Motor neuron (in vitro differentiated cells): ENCODE measurements around the gene HABP2. TPM values are rescaled to one million over a fixed set of nuclear protein-coding genes. Genes with fewer than 3 reads are reported as not detected.

Experiments
- ATAC-seq, 8 experiments: fragments of 200-7000 bp; cut with Tn5 transposase; replicated peaks in 6 of 8; 2 replicates each; pipeline ENCODE4 v1.8.0; 2021; ENCODE audit warnings: mild to moderate bottlenecking in 8 of 8, moderate library complexity in 8 of 8
- H3K27ac ChIP-seq, 2 donors: fragments of 250-450 bp; sonication (Bioruptor Pico); 2 replicates each; pipeline ENCODE4 v1.9.0; 2021; ENCODE audit warnings: antibody characterized with exemption in 2 of 2, mild to moderate bottlenecking in 2 of 2, moderate library complexity in 1 of 2
- H3K4me1 ChIP-seq, 2 donors: fragments of 250-450 bp; sonication (Bioruptor Pico); replicated peaks in 1 of 2; 2 replicates each; pipeline ENCODE4 v1.6.1; 2021; ENCODE audit warnings: antibody characterized with exemption in 2 of 2, mild to moderate bottlenecking in 2 of 2, moderate library complexity in 1 of 2
- H3K4me3 ChIP-seq, 5 donors: fragments of 250-450 bp; sonication (Bioruptor Pico); 2 replicates each; pipeline ENCODE4 v1.9.0; 2021; ENCODE audit warnings: antibody characterized with exemption in 5 of 5, mild to moderate bottlenecking in 5 of 5, moderate library complexity in 4 of 5
- WGBS, 10 experiments: fragments of 450-650 bp; shearing (Covaris generic); methylation state at CpG; one replicate each; pipeline ENCODE4 v1.0.0; 2022; 5-methylcytosine and 5-hydroxymethylcytosine counted together
- in situ Hi-C, 9 experiments: fragments of 400-800 bp; cut with MboI; loops; one replicate each; pipeline ENCODE4 v1.15.0; 2021; ENCODE audit warnings: low sequenced_read_pairs in 9 of 9, low pct_unique_long_range_greater_than_20kb in 2 of 9; ENCODE audit not compliant: unreplicated experiment in 9 of 9
- total RNA-seq, 8 experiments: library from RNA; unstranded; fragments of 300-600 nt; gene quantifications; 2 replicates each; pipeline versions ENCODE4 v1.2.3 to v1.2.4, GENCODE V29; 2022

The HABP2 gene
- total RNA-seq, 8 experiments from 2014 or later = 0.05 to 0.28 (median 0.17) TPM; not detected in 2

DNA sequence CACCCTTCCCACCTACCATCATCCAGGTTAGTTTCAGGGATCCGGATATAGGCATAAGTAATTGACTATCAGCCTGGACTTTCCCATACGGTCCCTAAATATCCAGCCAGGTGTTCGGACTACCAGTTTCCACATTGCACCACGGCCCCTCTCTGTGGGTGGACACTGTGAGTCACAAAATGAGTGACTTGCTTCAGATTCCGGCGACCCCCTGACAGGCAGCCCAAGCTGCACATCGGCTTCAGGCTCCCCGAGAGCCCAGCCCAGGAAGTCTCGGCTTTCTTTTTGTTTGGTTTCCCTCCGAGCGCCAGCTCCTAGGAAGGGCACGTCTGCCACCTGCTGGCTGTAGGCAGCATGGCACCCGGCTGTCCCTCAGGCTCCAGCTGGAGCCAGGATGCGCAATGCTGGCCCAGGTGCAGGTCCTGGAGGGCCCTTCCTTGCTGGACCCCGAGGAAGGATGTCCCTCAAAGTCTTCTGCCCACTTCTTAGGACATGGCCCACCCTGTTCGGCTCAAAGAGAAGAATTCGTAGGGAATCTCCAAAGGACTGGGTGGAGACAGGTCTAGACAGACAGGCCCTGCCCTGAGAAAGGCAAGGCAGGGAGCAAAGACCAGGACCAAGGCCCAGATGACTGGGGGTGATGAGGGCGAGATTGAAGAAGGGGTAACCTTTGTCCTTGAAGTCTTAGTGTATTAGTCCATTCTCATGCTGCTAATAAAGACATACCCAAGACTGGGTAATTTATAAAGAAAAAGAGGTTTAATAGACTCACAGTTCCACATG, 10.6 kb downstream of the HABP2 start:
- Histone ChIP-seq H3K4me3 (peak overlapping the region in 4 of 5 donors; percentile 20 to 26 (median 20)), H3K27ac (no peak overlapping the region), H3K4me1 (peaks cover 0 to 5% of the 10 kb centered on the region in 2 donors)
- in situ Hi-C loops = no loop called here
- peak; percentile 91 to 97 (median 95) for ATAC-seq
- WGBS, 10 experiments = 4 to 100% (median 29%) methylated on average over 1 to 9 of the region's 18 CpGs; no CpG with 5 or more reads in 3 of the 10 experiments

DNA sequence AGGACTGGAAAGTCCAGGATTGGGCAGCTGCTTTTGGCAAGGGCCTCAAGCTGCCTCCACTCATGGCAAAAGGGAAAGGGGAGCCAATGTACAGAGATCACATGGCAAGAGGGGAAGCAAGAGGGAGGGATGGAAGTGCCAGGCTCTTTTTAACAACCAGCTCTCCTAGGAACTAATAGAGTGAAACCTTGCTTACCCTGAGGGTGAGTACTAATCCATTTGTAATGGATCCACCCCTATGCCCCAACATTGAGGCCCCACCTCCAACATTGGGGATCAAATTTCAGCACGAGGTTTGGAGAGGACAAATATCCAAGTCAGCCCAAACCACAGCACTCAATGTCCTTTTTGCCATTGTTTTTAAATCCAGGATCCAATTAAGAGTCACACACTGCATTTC, 12.5 kb downstream of the HABP2 start:
- in situ Hi-C loops = no loop called here
- H3K27ac ChIP-seq = no peak overlapping the region
- ATAC-seq = peak in 3 of 8 experiments; percentile 63 to 71 (median 70)
- WGBS, 10 experiments = 33% methylated on average over 1 of the region's 1 CpG; no CpG with 5 or more reads in 9 of the 10 experiments
- no peak overlapping the region for H3K4me3 ChIP-seq
- H3K4me1 ChIP-seq = peaks cover 0 to 3% of the 10 kb centered on the region in 2 donors

DNA sequence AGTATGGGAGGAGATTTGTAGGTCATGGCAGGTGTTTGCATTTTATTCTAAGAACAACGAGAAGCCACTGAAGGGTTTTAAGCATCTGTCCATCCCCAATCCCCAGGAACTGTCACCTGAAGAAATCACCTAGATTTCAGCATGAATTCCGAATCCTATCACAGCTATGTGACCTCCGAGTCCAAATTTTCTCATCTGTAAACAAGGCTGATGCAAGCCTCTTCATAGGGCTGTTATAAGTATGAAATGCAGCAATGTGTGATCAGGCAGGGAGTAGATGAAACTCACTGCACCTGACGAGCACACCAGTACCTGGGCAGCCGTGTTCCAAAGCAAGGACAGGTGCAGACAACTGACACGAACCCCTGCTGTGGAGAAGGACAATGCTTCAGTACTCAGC, 14.0 kb downstream of the HABP2 start:
- WGBS, 10 experiments = 40 to 100% (median 70%) methylated on average over 1 to 6 of the region's 6 CpGs; no CpG with 5 or more reads in 3 of the 10 experiments
- no peak overlapping the region for H3K27ac ChIP-seq
- H3K4me1 ChIP-seq = peaks cover 0 to 3% of the 10 kb centered on the region in 2 donors
- in situ Hi-C loops = no loop called here
- no peak for ATAC-seq
- no peak overlapping the region for H3K4me3 ChIP-seq

DNA sequence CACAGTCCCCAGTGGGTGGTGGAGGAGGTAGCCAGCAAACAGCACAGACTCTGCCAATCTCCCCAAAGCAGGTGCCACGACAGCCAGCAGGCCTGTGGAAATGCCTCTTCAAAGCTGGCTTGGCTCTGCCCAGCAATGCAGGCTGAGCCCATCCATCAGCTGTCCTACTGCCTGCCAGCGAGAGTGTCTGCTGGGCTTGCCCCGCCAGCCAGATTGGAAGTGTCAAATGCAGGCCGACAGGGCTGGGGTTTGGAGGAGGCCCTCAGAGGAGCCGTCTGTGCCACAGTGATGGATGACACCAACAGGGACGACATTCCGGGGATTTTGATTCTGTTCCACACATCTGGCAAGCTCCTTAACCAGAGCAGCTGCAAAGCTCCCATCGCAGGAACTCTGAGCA, 16.7 kb downstream of the HABP2 start:
- in situ Hi-C loops = no loop called here
- peaks cover 3 to 8% of the 10 kb centered on the region in 2 donors for H3K4me1 ChIP-seq
- no peak overlapping the region for H3K4me3 ChIP-seq
- peak in 4 of 8 experiments; percentile 35 to 49 (median 44) for ATAC-seq
- no peak overlapping the region for H3K27ac ChIP-seq
- WGBS, 10 experiments = 20 to 82% (median 39%) methylated on average over 1 to 4 of the region's 8 CpGs; no CpG with 5 or more reads in 4 of the 10 experiments

DNA sequence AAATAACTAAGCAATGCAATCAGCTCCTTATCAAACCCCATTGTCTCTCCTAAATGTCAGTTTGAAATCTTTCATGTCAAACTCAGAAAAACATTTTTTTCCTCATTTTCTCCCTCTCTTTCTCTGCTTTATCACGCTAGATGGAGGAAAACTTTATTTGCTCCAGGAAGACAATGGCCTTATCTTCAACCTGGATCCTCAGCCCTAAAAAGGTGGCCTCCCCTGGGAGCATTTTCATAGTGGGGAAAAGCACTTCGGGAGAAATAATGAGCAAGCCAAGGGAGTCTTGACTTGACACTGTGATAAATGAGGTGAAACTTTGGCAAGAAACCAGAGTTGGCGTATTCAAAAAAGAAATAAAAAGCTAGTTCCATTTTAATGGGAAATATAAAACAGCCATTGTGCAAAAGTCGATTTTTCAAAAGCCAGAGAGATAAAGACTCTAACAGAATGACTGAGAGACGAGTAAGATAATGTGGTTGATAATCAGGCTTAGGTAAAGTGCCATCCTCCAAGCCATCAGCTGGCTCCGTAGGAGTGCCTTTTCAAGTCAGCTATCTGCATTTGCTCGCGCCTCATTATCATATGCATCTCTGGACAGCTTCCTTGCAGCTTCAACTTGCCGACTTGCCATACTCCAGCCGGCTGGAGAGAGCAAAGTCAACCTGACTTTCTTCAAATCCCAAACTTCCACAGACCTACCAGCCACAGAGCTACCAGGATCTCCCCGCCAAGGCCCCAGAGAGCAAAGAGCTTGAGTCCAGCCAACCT, 19.9 kb downstream of the HABP2 start:
- Histone ChIP-seq H3K4me1 (peaks cover 3 to 8% of the 10 kb centered on the region in 2 donors), H3K27ac (no peak overlapping the region), H3K4me3 (no peak overlapping the region)
- in situ Hi-C loops = no loop called here
- 14 to 80% (median 27%) methylated on average over 1 to 11 of the region's 11 CpGs for WGBS, 10 experiments
- peak in 2 of 8 experiments; percentile 67 to 70 for ATAC-seq

DNA sequence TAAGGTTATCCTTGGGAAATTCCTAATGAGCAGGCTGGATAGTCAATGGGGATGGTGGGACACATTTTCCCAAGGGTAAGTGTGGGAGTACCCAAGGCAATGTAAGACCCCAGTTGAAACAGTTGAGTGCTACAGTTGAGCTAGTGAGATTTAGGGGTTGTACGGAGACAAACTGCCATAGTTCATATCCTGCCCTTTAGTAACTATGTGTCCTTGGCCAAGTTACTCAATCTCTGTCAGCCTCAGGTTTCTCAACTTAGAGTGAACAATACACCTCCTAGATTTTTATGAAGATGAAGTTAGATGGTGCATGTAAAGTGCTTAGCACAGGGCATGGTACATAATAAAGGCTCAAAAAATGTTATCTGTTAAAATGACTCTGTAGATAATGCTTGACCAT, 20.5 kb downstream of the HABP2 start:
- WGBS, 10 experiments = 0 to 100% (median 100%) methylated on average over 1 of the region's 1 CpG; no CpG with 5 or more reads in 6 of the 10 experiments
- in situ Hi-C loops = no loop called here
- H3K4me3 ChIP-seq = no peak overlapping the region
- H3K27ac ChIP-seq = no peak overlapping the region
- ATAC-seq = no peak
- H3K4me1 ChIP-seq = peaks cover 3 to 8% of the 10 kb centered on the region in 2 donors

DNA sequence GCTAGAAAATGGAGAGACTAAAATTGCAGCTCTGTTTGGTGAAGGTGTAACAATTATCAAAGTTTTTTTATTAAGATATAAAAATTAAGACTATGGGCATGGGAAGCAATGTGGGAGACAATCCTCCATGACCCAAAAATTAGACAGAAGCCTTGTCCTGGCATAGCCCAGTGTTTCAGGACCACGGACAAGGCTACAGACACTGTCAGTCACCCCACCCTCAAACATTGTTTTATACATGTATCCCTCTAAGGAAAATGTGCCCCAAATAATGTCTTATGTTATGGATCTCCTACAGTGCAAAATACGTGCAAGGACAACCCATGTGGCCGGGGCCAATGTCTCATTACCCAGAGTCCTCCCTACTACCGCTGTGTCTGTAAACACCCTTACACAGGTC, 24.0 kb downstream of the HABP2 start:
- 14 to 89% (median 73%) methylated on average over 1 to 4 of the region's 4 CpGs; no CpG with 5 or more reads in 4 of the 10 experiments for WGBS, 10 experiments
- H3K27ac ChIP-seq = no peak overlapping the region
- peaks cover 3 to 8% of the 10 kb centered on the region in 2 donors for H3K4me1 ChIP-seq
- peak in 3 of 8 experiments; percentile 55 to 66 (median 63) for ATAC-seq
- in situ Hi-C loops = no loop called here
- H3K4me3 ChIP-seq = no peak overlapping the region

DNA sequence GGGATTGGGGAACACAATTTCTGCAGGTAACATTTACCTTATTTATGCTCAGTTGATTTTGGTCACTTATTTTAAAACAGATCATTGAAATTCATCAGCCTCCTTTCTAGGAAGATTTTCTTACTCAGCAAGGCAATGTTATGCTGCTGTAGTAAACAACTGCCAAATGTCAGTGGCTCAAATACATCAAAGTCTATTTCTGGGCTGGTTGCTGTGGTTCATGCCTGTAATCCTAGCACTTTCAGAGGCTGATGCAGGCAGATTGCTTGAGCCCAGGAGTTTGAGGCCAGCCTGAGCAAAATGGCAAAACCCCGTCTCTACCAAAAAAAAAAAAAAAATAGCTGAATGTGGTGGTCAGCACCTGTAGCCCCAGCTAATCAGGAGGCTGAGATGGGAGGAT, 25.9 kb downstream of the HABP2 start:
- in situ Hi-C loops = no loop called here

DNA sequence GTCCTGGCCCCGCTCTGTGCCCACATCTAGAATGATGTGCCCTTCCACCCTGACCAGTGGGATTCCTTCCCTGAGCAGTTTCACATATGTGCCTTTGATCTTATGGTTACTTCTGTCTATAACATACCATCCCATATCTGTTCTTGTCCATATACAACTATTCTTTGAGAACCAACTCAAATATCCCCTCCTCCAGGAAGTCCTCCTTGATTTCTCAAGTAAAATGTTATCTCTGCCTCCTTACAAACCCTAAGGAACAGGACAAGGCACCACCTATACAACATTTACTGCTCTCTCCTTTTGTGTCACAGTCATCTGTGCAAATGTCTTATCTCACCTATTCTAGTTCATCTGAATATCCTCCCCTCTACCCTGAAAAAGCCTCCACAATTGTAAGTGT, 28.2 kb downstream of the HABP2 start:
- in situ Hi-C loops = no loop called here
- no peak overlapping the region for H3K4me3 ChIP-seq

More for the DNA sequence above, 25.9 kb downstream of the HABP2 start:
- peak in 4 of 8 experiments; percentile 60 to 71 (median 68) for ATAC-seq
- H3K4me1 ChIP-seq = no peaks in the 10 kb centered on the region
- WGBS, 10 experiments = 14 to 90% (median 50%) methylated on average over 1 of the region's 1 CpG; no CpG with 5 or more reads in 5 of the 10 experiments
- H3K4me3 ChIP-seq = no peak overlapping the region
- no peak overlapping the region for H3K27ac ChIP-seq

DNA sequence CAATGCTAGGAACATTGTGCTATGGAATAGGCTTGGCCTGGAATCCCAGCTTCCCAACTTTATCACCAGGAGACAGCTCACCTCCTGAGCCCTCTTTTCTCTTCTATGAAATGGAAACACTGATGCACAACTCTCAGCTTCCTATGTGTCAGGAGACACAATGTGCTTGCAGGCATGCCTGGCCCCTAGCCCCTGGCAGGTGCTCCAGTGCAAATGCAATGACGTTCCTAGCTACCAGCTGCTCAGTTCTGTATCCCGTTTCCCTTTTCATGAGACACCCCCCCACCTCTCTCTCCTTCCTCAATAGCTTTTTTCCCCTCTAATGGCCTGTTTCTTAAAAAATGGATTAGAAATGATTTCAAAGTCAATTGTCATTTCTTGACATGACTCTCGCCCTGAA, 30.7 kb downstream of the HABP2 start:
- Histone ChIP-seq H3K4me1 (peaks cover 0 to 3% of the 10 kb centered on the region in 2 donors), H3K27ac (no peak overlapping the region), H3K4me3 (no peak overlapping the region)
- in situ Hi-C loops = no loop called here
- 14 to 100% (median 48%) methylated on average over 1 to 3 of the region's 3 CpGs; no CpG with 5 or more reads in 4 of the 10 experiments for WGBS, 10 experiments
- no peak for ATAC-seq

More for the DNA sequence above, 28.2 kb downstream of the HABP2 start:
- H3K27ac ChIP-seq = no peak overlapping the region
- H3K4me1 ChIP-seq = peaks cover 0 to under 1% of the 10 kb centered on the region in 2 donors
- 100% methylated on average over 1 of the region's 1 CpG; no CpG with 5 or more reads in 8 of the 10 experiments for WGBS, 10 experiments
- ATAC-seq = no peak

DNA sequence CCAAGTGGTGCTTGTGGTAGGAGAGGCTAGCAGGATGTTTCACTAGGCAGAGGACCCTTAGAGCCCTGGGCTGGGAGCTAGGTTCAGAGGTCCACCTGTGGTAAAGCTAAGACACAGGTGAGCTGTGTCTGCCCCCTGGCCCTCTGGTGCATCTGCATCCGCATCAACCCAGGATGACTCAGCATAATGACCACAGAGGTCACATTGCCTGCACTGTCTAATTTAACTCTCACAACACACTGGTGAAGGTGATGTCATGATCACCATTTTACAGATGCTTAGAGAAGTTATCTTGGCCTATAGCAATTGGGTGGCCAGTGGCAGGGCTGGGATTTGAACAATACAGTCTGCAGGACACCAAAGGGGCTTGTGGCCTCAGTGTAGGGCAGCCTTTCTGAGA, 33.1 kb downstream of the HABP2 start:
- ATAC-seq = peak in 6 of 8 experiments; percentile 40 to 91 (median 84)
- in situ Hi-C loops = no loop called here
- Histone ChIP-seq H3K4me1 (peaks cover 10 to 13% of the 10 kb centered on the region in 2 donors), H3K27ac (no peak overlapping the region), H3K4me3 (no peak overlapping the region)
- 20 to 100% methylated on average over 1 of the region's 1 CpG; no CpG with 5 or more reads in 8 of the 10 experiments for WGBS, 10 experiments

DNA sequence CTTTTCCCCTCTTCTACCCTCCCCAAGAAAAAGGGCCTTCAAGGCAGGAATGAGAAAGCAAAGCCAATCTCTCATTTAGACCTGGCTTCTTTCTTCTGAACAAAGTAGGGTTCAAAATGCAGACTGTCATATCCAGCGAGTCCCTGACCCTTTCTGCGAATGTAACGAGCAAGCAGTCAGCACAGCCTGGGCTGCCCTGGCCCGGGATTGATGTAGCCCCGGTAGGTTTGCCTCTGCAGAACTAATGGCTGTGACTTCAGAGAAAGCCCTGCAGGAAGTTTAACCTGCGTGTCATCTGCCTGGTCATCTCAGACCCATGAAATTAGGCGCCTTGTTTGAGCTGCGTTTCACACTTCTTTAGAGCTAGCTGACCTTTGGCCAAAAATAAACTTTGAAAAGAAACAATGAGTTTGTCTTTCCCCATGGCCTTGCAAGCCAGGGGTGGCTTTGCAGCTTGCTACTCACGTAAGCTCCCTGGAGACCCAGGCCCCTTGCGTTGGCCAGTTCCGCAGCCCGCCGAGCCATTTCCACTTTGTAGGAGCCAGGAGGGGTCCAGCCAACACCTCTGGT, 36.4 kb downstream of the HABP2 start:
- in situ Hi-C loops = no loop called here
- no peak overlapping the region for H3K27ac ChIP-seq
- whole genome bisulfite sequencing, 10 experiments = 40 to 93% (median 56%) methylated on average over 2 to 11 of the region's 13 CpGs; no CpG with 5 or more reads in 3 of the 10 experiments
- ATAC-seq = peak in 5 of 8 experiments; percentile 29 to 59 (median 35)
- H3K4me1 ChIP-seq = peaks cover 14 to 18% of the 10 kb centered on the region in 2 donors
- no peak overlapping the region for H3K4me3 ChIP-seq
